ENCODE data around the gene HDDC2. TPM values are rescaled to one million over a fixed set of nuclear protein-coding genes. Genes with fewer than 3 reads are reported as not detected.
"Not testable (repeated sequence)": the region's sequence is repeated elsewhere in the genome, so short reads cannot be mapped to it uniquely, and the experiment has no call there.

The HDDC2 gene
- total RNA-seq, 2 donors from 2014 or later: 51.5 to 74.4 TPM

- ATAC-seq (replicated peaks): no peak
- Mint-ChIP-seq H3K9me3 (no peaks in the 10 kb centered on the region), H3K4me1 (peaks cover 22% of the 10 kb centered on the region), H3K27ac (peak overlapping the region; percentile 44), H3K36me3 (ENCODE audit: low read depth) (peaks cover 98% of the 10 kb centered on the region), H3K27me3 (no peaks in the 10 kb centered on the region), H3K4me3 (no peak overlapping the region)
Observed at GRCh38 chr6:125294036-125294435, 7.7 kb downstream of the HDDC2 start.

- Mint-ChIP-seq H3K27ac (peak overlapping the region; percentile 44), H3K27me3 (no peaks in the 10 kb centered on the region), H3K36me3 (ENCODE audit: low read depth) (peaks cover 93% of the 10 kb centered on the region), H3K4me3 (no peak overlapping the region), H3K9me3 (no peaks in the 10 kb centered on the region), H3K4me1 (peaks cover 21% of the 10 kb centered on the region)
- no peak for ATAC-seq (replicated peaks)
Observed at GRCh38 chr6:125293587-125293986, 8.2 kb downstream of the HDDC2 start.

GRCh38 chr6:125287718-125288117 lies 14.0 kb downstream of the HDDC2 start:
- Mint-ChIP-seq H3K9me3 (peaks cover 12% of the 10 kb centered on the region), H3K4me1 (peaks cover 22% of the 10 kb centered on the region), H3K36me3 (ENCODE audit: low read depth) (peaks cover 93% of the 10 kb centered on the region), H3K27ac (no peak overlapping the region), H3K27me3 (no peaks in the 10 kb centered on the region), H3K4me3 (no peak overlapping the region)
- ATAC-seq (replicated peaks): no peak

GRCh38 chr6:125285936-125286335 lies 15.8 kb downstream of the HDDC2 start:
- H3K4me1 Mint-ChIP-seq: peaks cover 24% of the 10 kb centered on the region
- ATAC-seq (replicated peaks): no peak
- peaks cover 93% of the 10 kb centered on the region for H3K36me3 Mint-ChIP-seq (ENCODE audit: low read depth)
- H3K9me3 Mint-ChIP-seq: peaks cover 18% of the 10 kb centered on the region
- no peaks in the 10 kb centered on the region for H3K27me3 Mint-ChIP-seq
- no peak overlapping the region for H3K27ac Mint-ChIP-seq
- H3K4me3 Mint-ChIP-seq: no peak overlapping the region

- no peak overlapping the region for H3K27ac Mint-ChIP-seq
Observed at GRCh38 chr6:125285353-125285752, 16.4 kb downstream of the HDDC2 start.

GRCh38 chr6:125282470-125282869 lies 19.3 kb downstream of the HDDC2 start:
- not testable (repeated sequence) for ATAC-seq (replicated peaks); H3K27me3 Mint-ChIP-seq; H3K27ac Mint-ChIP-seq; H3K4me3 Mint-ChIP-seq
- Mint-ChIP-seq H3K36me3 (ENCODE audit: low read depth) (peaks cover 95% of the 10 kb centered on the region), H3K4me1 (peaks cover 24% of the 10 kb centered on the region), H3K9me3 (peaks cover 15% of the 10 kb centered on the region)

More at GRCh38 chr6:125285353-125285752, 16.4 kb downstream of the HDDC2 start:
- H3K27me3 Mint-ChIP-seq: no peaks in the 10 kb centered on the region
- no peak for ATAC-seq (replicated peaks)
- peaks cover 18% of the 10 kb centered on the region for H3K9me3 Mint-ChIP-seq
- peaks cover 26% of the 10 kb centered on the region for H3K4me1 Mint-ChIP-seq
- H3K36me3 Mint-ChIP-seq (ENCODE audit: low read depth): peaks cover 93% of the 10 kb centered on the region
- H3K4me3 Mint-ChIP-seq: no peak overlapping the region

- H3K36me3 Mint-ChIP-seq (ENCODE audit: low read depth): peaks cover 95% of the 10 kb centered on the region
- H3K9me3 Mint-ChIP-seq: peaks cover 10% of the 10 kb centered on the region
- H3K4me1 Mint-ChIP-seq: peaks cover 24% of the 10 kb centered on the region
- H3K27ac Mint-ChIP-seq, H3K27me3 Mint-ChIP-seq: not testable (repeated sequence)
- peak overlapping the region; percentile 19 for H3K4me3 Mint-ChIP-seq
- peak; percentile 6 for ATAC-seq (replicated peaks)
Observed at GRCh38 chr6:125280370-125281035, 21.3 kb downstream of the HDDC2 start.

GRCh38 chr6:125279961-125280360 lies 21.8 kb downstream of the HDDC2 start:
- peak overlapping the region; percentile 19 for H3K4me3 Mint-ChIP-seq
- ATAC-seq (replicated peaks): peak; percentile 59
- H3K4me1 Mint-ChIP-seq: peaks cover 24% of the 10 kb centered on the region
- H3K27ac Mint-ChIP-seq: no peak overlapping the region
- H3K36me3 Mint-ChIP-seq (ENCODE audit: low read depth): peaks cover 95% of the 10 kb centered on the region
- peaks cover 6% of the 10 kb centered on the region for H3K9me3 Mint-ChIP-seq
- no peaks in the 10 kb centered on the region for H3K27me3 Mint-ChIP-seq

GRCh38 chr6:125277838-125278237 lies 23.9 kb downstream of the HDDC2 start:
- Mint-ChIP-seq H3K27ac (no peak overlapping the region), H3K4me1 (peaks cover 19% of the 10 kb centered on the region), H3K27me3 (no peaks in the 10 kb centered on the region), H3K36me3 (ENCODE audit: low read depth) (peaks cover 95% of the 10 kb centered on the region), H3K9me3 (peaks cover 6% of the 10 kb centered on the region), H3K4me3 (no peak overlapping the region)
- ATAC-seq (replicated peaks): no peak

GRCh38 chr6:125275779-125276178 lies 26.0 kb downstream of the HDDC2 start:
- no peak for ATAC-seq (replicated peaks)
- H3K4me1 Mint-ChIP-seq: peaks cover 10% of the 10 kb centered on the region
- no peak overlapping the region for H3K27ac Mint-ChIP-seq
- H3K27me3 Mint-ChIP-seq: no peaks in the 10 kb centered on the region
- H3K9me3 Mint-ChIP-seq: no peaks in the 10 kb centered on the region
- H3K4me3 Mint-ChIP-seq: no peak overlapping the region
- peaks cover 76% of the 10 kb centered on the region for H3K36me3 Mint-ChIP-seq (ENCODE audit: low read depth)

GRCh38 chr6:125274935-125275334 lies 26.8 kb downstream of the HDDC2 start:
- H3K4me1 Mint-ChIP-seq: peaks cover 9% of the 10 kb centered on the region
- no peaks in the 10 kb centered on the region for H3K27me3 Mint-ChIP-seq
- peaks cover 68% of the 10 kb centered on the region for H3K36me3 Mint-ChIP-seq (ENCODE audit: low read depth)
- no peak overlapping the region for H3K4me3 Mint-ChIP-seq
- no peaks in the 10 kb centered on the region for H3K9me3 Mint-ChIP-seq
- no peak overlapping the region for H3K27ac Mint-ChIP-seq
- ATAC-seq (replicated peaks): no peak

- H3K9me3 Mint-ChIP-seq: no peaks in the 10 kb centered on the region
- peaks cover 6% of the 10 kb centered on the region for H3K4me1 Mint-ChIP-seq
- H3K27me3 Mint-ChIP-seq: no peaks in the 10 kb centered on the region
- no peak overlapping the region for H3K4me3 Mint-ChIP-seq
- H3K36me3 Mint-ChIP-seq (ENCODE audit: low read depth): peaks cover 59% of the 10 kb centered on the region
- no peak for ATAC-seq (replicated peaks)
- no peak overlapping the region for H3K27ac Mint-ChIP-seq
Observed at GRCh38 chr6:125273965-125274364, 27.8 kb downstream of the HDDC2 start.

- no peaks in the 10 kb centered on the region for H3K9me3 Mint-ChIP-seq
- H3K36me3 Mint-ChIP-seq (ENCODE audit: low read depth): peaks cover 52% of the 10 kb centered on the region
- no peak overlapping the region for H3K27ac Mint-ChIP-seq
- no peak overlapping the region for H3K4me3 Mint-ChIP-seq
- peaks cover 4% of the 10 kb centered on the region for H3K4me1 Mint-ChIP-seq
- no peak for ATAC-seq (replicated peaks)
- H3K27me3 Mint-ChIP-seq: no peaks in the 10 kb centered on the region
Observed at GRCh38 chr6:125273251-125273650, 28.5 kb downstream of the HDDC2 start.

GRCh38 chr6:125271486-125272159 lies 30.1 kb downstream of the HDDC2 start:
- ATAC-seq (replicated peaks): no peak
- Mint-ChIP-seq H3K4me3 (no peak overlapping the region), H3K9me3 (no peaks in the 10 kb centered on the region), H3K27ac (no peak overlapping the region), H3K27me3 (no peaks in the 10 kb centered on the region), H3K4me1 (no peaks in the 10 kb centered on the region), H3K36me3 (ENCODE audit: low read depth) (peaks cover 40% of the 10 kb centered on the region)

- no peak for ATAC-seq (replicated peaks)
- H3K9me3 Mint-ChIP-seq: no peaks in the 10 kb centered on the region
- peaks cover 27% of the 10 kb centered on the region for H3K36me3 Mint-ChIP-seq (ENCODE audit: low read depth)
- no peaks in the 10 kb centered on the region for H3K27me3 Mint-ChIP-seq
- H3K27ac Mint-ChIP-seq: no peak overlapping the region
- no peaks in the 10 kb centered on the region for H3K4me1 Mint-ChIP-seq
- H3K4me3 Mint-ChIP-seq: no peak overlapping the region
Observed at GRCh38 chr6:125270380-125270779, 31.4 kb downstream of the HDDC2 start.

Measured in activated T-helper 17 cell treated with anti-CD3 and anti-CD28 coated beads, Interleukin-2, amount 50 U/mL, for 72 hours (primary cell).